GM12878 (cell line): ENCODE results near the gene CWC25. TPM values are rescaled to one million over a fixed set of nuclear protein-coding genes. Genes with fewer than 3 reads are reported as not detected.

Experiments used
- ATAC-seq: fragments of 200-7000 bp; cut with Tn5 transposase; 3 replicates; pipeline ENCODE4 v1.9.1; 2020; ENCODE audit warnings: mild to moderate bottlenecking, moderate library complexity
- BruUV-seq: library from RNA; stranded (reverse); fragments of 400-500 nt; replicated peaks from 2 replicates; lab custom pipeline; 2021; lab: Mats Ljungman, UMichigan
- CTCF ChIA-PET: fragments of 300-600 bp; sonication (Branson Sonifier 250); formaldehyde crosslinking; extraction: SDS; loops from one replicate; lab custom pipeline; 2021; ENCODE audit warnings: inconsistent platforms; lab: Yijun Ruan, JAX
- POLR2A ChIA-PET: fragments of 350-600 bp; formaldehyde crosslinking; extraction: SDS; loops from one replicate; lab custom pipeline; 2021; ENCODE audit warnings: inconsistent platforms; lab: Charles Lee
- RAD21 ChIA-PET: fragments of 300-600 bp; sonication (Branson Sonifier 250); formaldehyde crosslinking; loops from one replicate; lab custom pipeline; 2023; ENCODE audit warnings: antibody characterized with exemption; ENCODE audit not compliant: unreplicated experiment; lab: Charles Lee
- SMC1A ChIA-PET: fragments of 300-600 bp; sonication (Branson Sonifier 250); formaldehyde crosslinking; loops from one replicate; lab custom pipeline; 2023; ENCODE audit not compliant: unreplicated experiment, uncharacterized antibody; lab: Charles Lee
- DNase-seq: peaks from one replicate; pipeline ENCODE4 v3.0.0-alpha.2; 2011; ENCODE audit warnings: low read depth, low spot score
- FAIRE-seq: peaks from 3 replicates; lab custom pipeline; 2011; peaks lifted over from hg19 to GRCh38; lab: Jason Lieb, UNC
- H2AFZ ChIP-seq: 2 replicates; pipeline ENCODE4 v1.6.0; 2011; ENCODE audit warnings: low read depth, low read length, control low read depth; ENCODE audit not compliant: control insufficient read depth
- H3K27ac ChIP-seq: 2 replicates; pipeline ENCODE4 v1.5.1; 2011; ENCODE audit warnings: control low read depth; ENCODE audit not compliant: control insufficient read depth, insufficient read depth
- H3K27me3 ChIP-seq, 2 experiments: replicated peaks in 1 of 2; 2 replicates each; pipeline versions ENCODE4 v1.6.0 to v1.6.1; 2011; ENCODE audit warnings: low read length in 1 of 2; ENCODE audit not compliant: control insufficient read depth in 2 of 2, insufficient read depth in 2 of 2
- H3K36me3 ChIP-seq, 2 experiments: 2 replicates each; pipeline ENCODE4 v1.5.1; 2011; ENCODE audit warnings: low read length in 1 of 2; ENCODE audit not compliant: control insufficient read depth in 2 of 2, insufficient read depth in 2 of 2
- H3K4me1 ChIP-seq: 2 replicates; pipeline ENCODE4 v1.6.1; 2011; ENCODE audit warnings: mild to moderate bottlenecking, low read length, moderate library complexity, mixed read lengths; ENCODE audit not compliant: control insufficient read depth, insufficient read depth
- H3K4me2 ChIP-seq: 2 replicates; pipeline ENCODE4 v1.6.0; 2011; ENCODE audit warnings: control low read depth; ENCODE audit not compliant: control insufficient read depth, insufficient read depth
- H3K4me3 ChIP-seq: fragments of 200-600 bp; sonication (generic); 2 replicates; pipeline ENCODE4 v1.5.1; 2016
- H3K79me2 ChIP-seq: 2 replicates; pipeline ENCODE4 v1.6.0; 2011; ENCODE audit warnings: low read length; ENCODE audit not compliant: control insufficient read depth, insufficient read depth
- H3K9ac ChIP-seq: 2 replicates; pipeline ENCODE4 v1.8.0; 2011; ENCODE audit warnings: low read length, control low read depth, mixed read lengths; ENCODE audit not compliant: control insufficient read depth, insufficient read depth
- H3K9me3 ChIP-seq: replicated peaks from 3 replicates; pipeline ENCODE4 v1.5.1; 2011; ENCODE audit warnings: mild to moderate bottlenecking, low read length; ENCODE audit not compliant: control insufficient read depth, insufficient read depth
- H4K20me1 ChIP-seq: 2 replicates; pipeline ENCODE4 v1.6.0; 2011; ENCODE audit not compliant: control insufficient read depth, insufficient read depth
- BCL11A ChIP-seq: IDR thresholded peaks from 2 replicates; pipeline ENCODE4 v1.6.1; 2011; ENCODE audit warnings: low read depth, low read length
- CHD2 ChIP-seq: IDR thresholded peaks from 2 replicates; pipeline ENCODE4 v1.6.1; 2011; ENCODE audit warnings: low read depth, low read length, improper control_type of control experiment, borderline replicate concordance
- EP300 ChIP-seq, 2 experiments: fragments of 150-350 bp in 1 of 2; IDR thresholded peaks; 2 replicates each; pipeline ENCODE4 v1.6.1; 2011 to 2012; ENCODE audit warnings: low read depth in 2 of 2, low read length in 2 of 2, borderline replicate concordance in 1 of 2, improper control_type of control experiment in 1 of 2, inconsistent platforms in 1 of 2; ENCODE audit not compliant: control insufficient read depth in 1 of 2
- NR2F1 ChIP-seq: fragments of 450-650 bp; conservative IDR thresholded peaks from 2 replicates; pipeline ENCODE4 v1.6.1; 2017; ENCODE audit warnings: mild to moderate bottlenecking
- PAX5 ChIP-seq: IDR thresholded peaks from 2 replicates; pipeline ENCODE4 v1.6.1; 2011; ENCODE audit warnings: low read depth, low read length, borderline replicate concordance
- PAX8 ChIP-seq: fragments of 450-650 bp; IDR thresholded peaks from 2 replicates; pipeline ENCODE4 v1.6.1; 2017; ENCODE audit warnings: mild to moderate bottlenecking, moderate library complexity
- PKNOX1 ChIP-seq: fragments of 450-650 bp; IDR thresholded peaks from 2 replicates; pipeline ENCODE4 v1.6.1; 2016; ENCODE audit warnings: mild to moderate bottlenecking
- RBBP5 ChIP-seq: fragments of 200-600 bp; sonication (generic); conservative IDR thresholded peaks from 2 replicates; pipeline ENCODE4 v1.6.1; 2016
- RCOR1 ChIP-seq: conservative IDR thresholded peaks from 2 replicates; pipeline ENCODE4 v1.6.1; 2012; ENCODE audit warnings: low read depth, low read length, improper control_type of control experiment
- SMAD5 ChIP-seq: IDR thresholded peaks from 2 replicates; pipeline ENCODE4 v1.6.1; 2016; ENCODE audit warnings: antibody characterized with exemption, low read depth
- ZNF384 ChIP-seq: IDR thresholded peaks from 2 replicates; pipeline ENCODE4 v1.6.1; 2012; ENCODE audit warnings: low read depth, mild to moderate bottlenecking, low read length, improper control_type of control experiment, borderline replicate concordance
- WGBS: methylation state at CpG from one replicate; pipeline ENCODE4 v1.1.6; 2016; ENCODE audit warnings: low lambda C conversion rate; ENCODE audit not compliant: insufficient replicate concordance, insufficient coverage; ENCODE audit errors: missing lambda C conversion rate; 5-methylcytosine and 5-hydroxymethylcytosine counted together
- in situ Hi-C: fragments of 300-500 bp; cut with MboI; formaldehyde crosslinking; loops from 9 replicates; pipeline ENCODE4 v1.14.3; 2018; ENCODE audit warnings: mixed read lengths
- intact Hi-C: fragments of 100-400 bp; cut with micrococcal nuclease; formaldehyde crosslinking; loops from one replicate; pipeline ENCODE4 v1.14.2; 2022; ENCODE audit not compliant: unreplicated experiment
- microRNA-seq: library from miRNA; unstranded; fragments of <30 nt; microRNA quantifications from one replicate; pipeline ENCODE4, GENCODE V29; 2018
- polyA plus RNA-seq, 11 experiments: library from polyadenylated mRNA; depleted of rRNA in 4 of 11; unstranded in 6 of 11; stranded (reverse) in 5 of 11; fragments of >200 nt; fragmentation: Nextera tagmentation in 4 of 11; fragmentation: Illumina TruSeq in 1 of 11; extraction: Ambion mirVana in 4 of 11; extraction: Trizol in 1 of 11; gene quantifications; 1 replicate in 1 of 11; 2 replicates in 10 of 11; pipeline versions ENCODE4 v1.2.1 to v1.2.3, GENCODE V29; 2011 to 2016; ENCODE audit warnings: inconsistent platforms in 2 of 11, missing spikeins in 2 of 11, low read depth in 1 of 11
- small RNA-seq: library from RNA; depleted of rRNA; stranded (forward); fragments of <200 nt; gene quantifications from one replicate; pipeline ENCODE3, GENCODE V24; 2014
- total RNA-seq, 4 experiments: library from RNA; depleted of rRNA in 3 of 4; stranded (reverse); fragments of >200 nt in 3 of 4; fragmentation: Illumina TruSeq in 1 of 4; extraction: Trizol in 1 of 4; gene quantifications; 2 replicates each; pipeline versions ENCODE4 v1.2.1 to v1.2.3, GENCODE V29; 2013 to 2021

CWC25 gene
- total and polyA plus RNA-seq, 10 of the 15 experiments (the other 5 are each of a cell fraction or from before 2014, with no cell fraction given), result 14.7 to 29.7 (median 22.9) TPM

GRCh38 chr17:38751144-38751807, 73.8 kb downstream of the CWC25 start:
- H3K9me3 ChIP-seq, result no peaks in the 10 kb centered on the region
- ChIA-PET RAD21 (interaction anchor here (0.5 to 1.8 kb wide), 7 partner anchors 16 to 103 kb away, joined by 3 to 6 read pairs (median 3); partner anchors contain the start of genes EPOP and RPL23), SMC1A (interaction anchor here (0.5 to 2.6 kb wide), 7 partner anchors 22 to 870 kb away, joined by 3 to 9 read pairs (median 3); partner anchors contain the start of gene MLLT6), POLR2A (interaction anchor here (0.6 to 1.6 kb wide), 11 partner anchors 11 to 120 kb away, joined by 3 to 8 read pairs (median 4); partner anchors contain the start of gene LASP1), CTCF (interaction anchor here (0.6 to 1.6 kb wide), 8 partner anchors 11 to 456 kb away, joined by 3 to 6 read pairs (median 4); partner anchors contain the start of gene CISD3)
- peak overlapping the region; percentile 86 for H3K27ac ChIP-seq
- ATAC-seq (no peak), DNase-seq (no peak), FAIRE-seq (no peak)
- intact Hi-C loops (no loop called here), in situ Hi-C loops (loop anchor here (10.0 kb wide), 1 partner anchor 404 kb away; the partner anchor contains the start of gene PLXDC1)
- peak overlapping the region; percentile 70 for H3K4me3 ChIP-seq
- 0% methylated on average over 10 of the region's 10 CpGs for WGBS
- peaks cover 23% of the 10 kb centered on the region for H3K4me1 ChIP-seq
- H3K9ac ChIP-seq, result peak overlapping the region; percentile 79
- peak overlapping the region; percentile 16 for H2AFZ ChIP-seq
- H3K79me2 ChIP-seq, result peaks cover 40% of the 10 kb centered on the region
- H3K27me3 ChIP-seq, result no peaks in the 10 kb centered on the region; a peak in 1 of 4 replicates
- peak overlapping the region; percentile 96 for H3K4me2 ChIP-seq
- TF ChIP-seq RCOR1, result peak; percentile 43; the same call in 1 of the 2 replicates
- no peak for TF ChIP-seq BCL11A
- no peak for TF ChIP-seq RBBP5
- TF ChIP-seq PAX5, result no peak
- TF ChIP-seq NR2F1, result no peak
- 0 out of 2 replicates have a peak, but pooled peaks have one; percentile 19 for TF ChIP-seq SMAD5
- 0 out of 2 replicates have a peak, but pooled peaks have one; percentile 14 for TF ChIP-seq PKNOX1
- TF ChIP-seq ZNF384, result peak; percentile 92
- TF ChIP-seq EP300 (IDR thresholded peaks at IDR 0.05; ENCODE audit: borderline replicate concordance in 1 of 2, control insufficient read depth in 1 of 2, low read depth in 2 of 2, low read length in 2 of 2), result peak; percentile 9 to 14; a peak in 1 of 4 replicates
- no peak for TF ChIP-seq PAX8
- TF ChIP-seq CHD2, result 0 out of 2 replicates have a peak, but pooled peaks have one; percentile 26
- H3K36me3 ChIP-seq, result peaks cover 0 to 10% of the 10 kb centered on the region in 2 experiments; a peak in 3 of 4 replicates
- H4K20me1 ChIP-seq, result no peaks in the 10 kb centered on the region
- BruUV-seq, result no TSS peak

Small RNA genes within 50 kb of the gene (microRNA-seq; reads per million reads assigned to microRNA genes)
- not detected for gene MIR4727

Small RNA genes within 50 kb of the gene (small RNA-seq; reads per million reads assigned to genes)
- 0.12 reads per million for gene MIR4727
- not detected for gene RNU6-866P
- gene SNORA21, result not detected
- not detected for gene SNORA21B

Other genes with a start within 250 kb of the CWC25 start
Only the 7 nearest of the 10 such genes appear.
- gene MLLT6, start 120.0 kb downstream of the CWC25 start, total RNA-seq (2014; rRNA removed), result 44.2 and 46.0 TPM in 2 replicates
- gene MLLT6, start 120.0 kb downstream of the CWC25 start, total RNA-seq (2014; rRNA removed; fragmentation: Illumina TruSeq; extraction: Trizol), result 29.0 and 31.2 TPM in 2 replicates
- gene MLLT6, start 120.0 kb downstream of the CWC25 start, total RNA-seq (2021), result 89.0 and 105 TPM in 2 replicates
- gene MLLT6, start 120.0 kb downstream of the CWC25 start, polyA plus RNA-seq (2011; rRNA removed), result 33.8 and 47.5 TPM in 2 replicates
- gene MLLT6, start 120.0 kb downstream of the CWC25 start, polyA plus RNA-seq (2014; fragmentation: Illumina TruSeq; extraction: Trizol), result 35.2 and 43.6 TPM in 2 replicates
- gene MLLT6, start 120.0 kb downstream of the CWC25 start, polyA plus RNA-seq (2014; fragmentation: Nextera tagmentation; extraction: Ambion mirVana), result 1 to 10 TPM; 4.8 to 4.9 TPM
- gene MLLT6, start 120.0 kb downstream of the CWC25 start, polyA plus RNA-seq (2014; rRNA removed), result 75.7 and 82.4 TPM in 2 replicates
- 1 to 10 TPM; 7.2 to 8.2 TPM for gene MLLT6, start 120.0 kb downstream of the CWC25 start, polyA plus RNA-seq (2016; fragmentation: Nextera tagmentation; extraction: Ambion mirVana)
- gene CISD3, start 95.0 kb downstream of the CWC25 start, total RNA-seq (2014; rRNA removed), result 6.7 and 9.0 TPM in 2 replicates
- 4.3 and 7.3 TPM in 2 replicates for gene CISD3, start 95.0 kb downstream of the CWC25 start, total RNA-seq (2014; rRNA removed; fragmentation: Illumina TruSeq; extraction: Trizol)
- 25.4 and 28.5 TPM in 2 replicates for gene CISD3, start 95.0 kb downstream of the CWC25 start, total RNA-seq (2021)
- 3.9 and 6.0 TPM in 2 replicates for gene CISD3, start 95.0 kb downstream of the CWC25 start, polyA plus RNA-seq (2011; rRNA removed)
- 2.9 and 4.3 TPM in 2 replicates for gene CISD3, start 95.0 kb downstream of the CWC25 start, polyA plus RNA-seq (2014; fragmentation: Illumina TruSeq; extraction: Trizol)
- 1 to 10 TPM; 2.6 to 5.3 TPM for gene CISD3, start 95.0 kb downstream of the CWC25 start, polyA plus RNA-seq (2014; fragmentation: Nextera tagmentation; extraction: Ambion mirVana)
- 23.5 and 24.1 TPM in 2 replicates for gene CISD3, start 95.0 kb downstream of the CWC25 start, polyA plus RNA-seq (2014; rRNA removed)
- 10 to 100 TPM; 34.1 to 38.1 TPM for gene CISD3, start 95.0 kb downstream of the CWC25 start, polyA plus RNA-seq (2016; fragmentation: Nextera tagmentation; extraction: Ambion mirVana)
- 3.7 and 4.5 TPM in 2 replicates for gene PCGF2, start 77.0 kb downstream of the CWC25 start, total RNA-seq (2014; rRNA removed)
- 2.7 and 3.1 TPM in 2 replicates for gene PCGF2, start 77.0 kb downstream of the CWC25 start, total RNA-seq (2014; rRNA removed; fragmentation: Illumina TruSeq; extraction: Trizol)
- 35.6 and 40.4 TPM in 2 replicates for gene PCGF2, start 77.0 kb downstream of the CWC25 start, total RNA-seq (2021)
- 7.9 and 15.1 TPM in 2 replicates for gene PCGF2, start 77.0 kb downstream of the CWC25 start, polyA plus RNA-seq (2011; rRNA removed)
- 6.4 and 10.1 TPM in 2 replicates for gene PCGF2, start 77.0 kb downstream of the CWC25 start, polyA plus RNA-seq (2014; fragmentation: Illumina TruSeq; extraction: Trizol)
- gene PCGF2, start 77.0 kb downstream of the CWC25 start, polyA plus RNA-seq (2014; fragmentation: Nextera tagmentation; extraction: Ambion mirVana), result 1 to 10 TPM; 3.1 to 9.8 TPM
- gene PCGF2, start 77.0 kb downstream of the CWC25 start, polyA plus RNA-seq (2014; rRNA removed), result 14.2 and 15.5 TPM in 2 replicates
- gene PCGF2, start 77.0 kb downstream of the CWC25 start, polyA plus RNA-seq (2016; fragmentation: Nextera tagmentation; extraction: Ambion mirVana), result 1 to 10 TPM; 3.0 to 4.1 TPM
- 420 and 425 TPM in 2 replicates for gene PSMB3, start 72.6 kb downstream of the CWC25 start, total RNA-seq (2014; rRNA removed)
- 331 and 348 TPM in 2 replicates for gene PSMB3, start 72.6 kb downstream of the CWC25 start, total RNA-seq (2014; rRNA removed; fragmentation: Illumina TruSeq; extraction: Trizol)
- gene PSMB3, start 72.6 kb downstream of the CWC25 start, total RNA-seq (2021), result 298 and 300 TPM in 2 replicates
- gene PSMB3, start 72.6 kb downstream of the CWC25 start, polyA plus RNA-seq (2011; rRNA removed), result 295 and 448 TPM in 2 replicates
- 277 and 353 TPM in 2 replicates for gene PSMB3, start 72.6 kb downstream of the CWC25 start, polyA plus RNA-seq (2014; fragmentation: Illumina TruSeq; extraction: Trizol)
- gene PSMB3, start 72.6 kb downstream of the CWC25 start, polyA plus RNA-seq (2014; fragmentation: Nextera tagmentation; extraction: Ambion mirVana), result 1,000 to 10,000 TPM; 1,622 to 2,130 TPM
- 499 and 533 TPM in 2 replicates for gene PSMB3, start 72.6 kb downstream of the CWC25 start, polyA plus RNA-seq (2014; rRNA removed)
- gene PSMB3, start 72.6 kb downstream of the CWC25 start, polyA plus RNA-seq (2016; fragmentation: Nextera tagmentation; extraction: Ambion mirVana), result 100 to 1,000 TPM; 612 to 643 TPM
- 15.3 and 15.8 TPM in 2 replicates for gene PIP4K2B, start 25.8 kb downstream of the CWC25 start, total RNA-seq (2014; rRNA removed)
- gene PIP4K2B, start 25.8 kb downstream of the CWC25 start, total RNA-seq (2014; rRNA removed; fragmentation: Illumina TruSeq; extraction: Trizol), result 18.1 and 22.0 TPM in 2 replicates
- 30.2 and 30.3 TPM in 2 replicates for gene PIP4K2B, start 25.8 kb downstream of the CWC25 start, total RNA-seq (2021)
- 16.7 and 22.4 TPM in 2 replicates for gene PIP4K2B, start 25.8 kb downstream of the CWC25 start, polyA plus RNA-seq (2011; rRNA removed)
- gene PIP4K2B, start 25.8 kb downstream of the CWC25 start, polyA plus RNA-seq (2014; fragmentation: Illumina TruSeq; extraction: Trizol), result 24.8 and 26.6 TPM in 2 replicates
- gene PIP4K2B, start 25.8 kb downstream of the CWC25 start, polyA plus RNA-seq (2014; fragmentation: Nextera tagmentation; extraction: Ambion mirVana), result 1 to 10 TPM; 3.8 to 4.0 TPM
- gene PIP4K2B, start 25.8 kb downstream of the CWC25 start, polyA plus RNA-seq (2014; rRNA removed), result 21.1 and 24.5 TPM in 2 replicates
- gene PIP4K2B, start 25.8 kb downstream of the CWC25 start, polyA plus RNA-seq (2016; fragmentation: Nextera tagmentation; extraction: Ambion mirVana), result 1 to 10 TPM; 8.2 to 8.5 TPM
- 2,317 and 2,414 TPM in 2 replicates for gene RPL23, start 28.4 kb upstream of the CWC25 start, total RNA-seq (2014; rRNA removed)
- gene RPL23, start 28.4 kb upstream of the CWC25 start, total RNA-seq (2014; rRNA removed; fragmentation: Illumina TruSeq; extraction: Trizol), result 3,231 and 3,325 TPM in 2 replicates
- gene RPL23, start 28.4 kb upstream of the CWC25 start, total RNA-seq (2021), result 2,200 and 2,256 TPM in 2 replicates
- gene RPL23, start 28.4 kb upstream of the CWC25 start, polyA plus RNA-seq (2011; rRNA removed), result 2,867 and 3,528 TPM in 2 replicates
- gene RPL23, start 28.4 kb upstream of the CWC25 start, polyA plus RNA-seq (2014; fragmentation: Illumina TruSeq; extraction: Trizol), result 4,821 and 5,052 TPM in 2 replicates
- gene RPL23, start 28.4 kb upstream of the CWC25 start, polyA plus RNA-seq (2014; fragmentation: Nextera tagmentation; extraction: Ambion mirVana), result 1,000 to 10,000 TPM; 3,319 to 3,754 TPM
- gene RPL23, start 28.4 kb upstream of the CWC25 start, polyA plus RNA-seq (2014; rRNA removed), result 3,219 and 3,296 TPM in 2 replicates
- gene RPL23, start 28.4 kb upstream of the CWC25 start, polyA plus RNA-seq (2016; fragmentation: Nextera tagmentation; extraction: Ambion mirVana), result 1,000 to 10,000 TPM; 2,341 to 2,536 TPM
- 40.9 and 42.3 TPM in 2 replicates for gene LASP1, start 44.7 kb upstream of the CWC25 start, total RNA-seq (2014; rRNA removed)
- 33.8 and 37.6 TPM in 2 replicates for gene LASP1, start 44.7 kb upstream of the CWC25 start, total RNA-seq (2014; rRNA removed; fragmentation: Illumina TruSeq; extraction: Trizol)
- gene LASP1, start 44.7 kb upstream of the CWC25 start, total RNA-seq (2021), result 105 and 114 TPM in 2 replicates
- 39.4 and 47.7 TPM in 2 replicates for gene LASP1, start 44.7 kb upstream of the CWC25 start, polyA plus RNA-seq (2011; rRNA removed)
- 69.5 and 81.8 TPM in 2 replicates for gene LASP1, start 44.7 kb upstream of the CWC25 start, polyA plus RNA-seq (2014; fragmentation: Illumina TruSeq; extraction: Trizol)
- 10 to 100 TPM; 21.0 to 27.0 TPM for gene LASP1, start 44.7 kb upstream of the CWC25 start, polyA plus RNA-seq (2014; fragmentation: Nextera tagmentation; extraction: Ambion mirVana)
- 78.9 and 85.4 TPM in 2 replicates for gene LASP1, start 44.7 kb upstream of the CWC25 start, polyA plus RNA-seq (2014; rRNA removed)
- 10 to 100 TPM; 70.8 to 74.5 TPM for gene LASP1, start 44.7 kb upstream of the CWC25 start, polyA plus RNA-seq (2016; fragmentation: Nextera tagmentation; extraction: Ambion mirVana)